Measurements from ENCODE around the gene ENTHD1.
"Not testable (repeated sequence)": the region's sequence is repeated elsewhere in the genome, so short reads cannot be mapped to it uniquely, and the experiment has no call there.

The ENTHD1 gene

GRCh38 chr22:39797528-39798147, 95.9 kb downstream of the ENTHD1 start:
- DNase-seq (ENCODE audit: low read depth): no peak

- no peak for DNase-seq (ENCODE audit: low read depth)
Measured at GRCh38 chr22:39789788-39790187, 103.8 kb downstream of the ENTHD1 start.

DNA sequence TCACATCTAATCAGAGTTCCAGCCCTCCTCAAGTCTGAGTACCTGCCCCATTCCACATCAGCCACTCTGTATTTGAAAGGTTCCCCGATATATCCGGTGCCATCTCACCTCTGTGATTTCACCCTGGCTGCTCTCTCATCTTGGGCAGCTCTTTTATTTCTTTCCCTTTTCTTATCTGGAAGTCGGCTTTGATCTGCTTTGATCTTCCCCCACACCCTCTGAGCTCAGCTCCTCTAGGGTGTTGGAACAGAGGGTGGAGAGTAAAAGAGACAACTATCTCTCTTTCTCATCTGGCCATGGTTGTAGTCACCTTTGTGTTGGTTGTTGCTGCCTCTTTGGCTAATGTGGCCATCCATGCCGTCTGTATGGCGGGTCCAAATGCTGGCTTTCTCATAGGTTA, 108.3 kb downstream of the ENTHD1 start:
- DNase-seq (ENCODE audit: low read depth): no peak

- no peak for DNase-seq (ENCODE audit: low read depth)
Measured at GRCh38 chr22:39777716-39778454, 115.7 kb downstream of the ENTHD1 start.

GRCh38 chr22:39776295-39777009, 117.1 kb downstream of the ENTHD1 start:
- DNase-seq (ENCODE audit: low read depth): no peak

DNA sequence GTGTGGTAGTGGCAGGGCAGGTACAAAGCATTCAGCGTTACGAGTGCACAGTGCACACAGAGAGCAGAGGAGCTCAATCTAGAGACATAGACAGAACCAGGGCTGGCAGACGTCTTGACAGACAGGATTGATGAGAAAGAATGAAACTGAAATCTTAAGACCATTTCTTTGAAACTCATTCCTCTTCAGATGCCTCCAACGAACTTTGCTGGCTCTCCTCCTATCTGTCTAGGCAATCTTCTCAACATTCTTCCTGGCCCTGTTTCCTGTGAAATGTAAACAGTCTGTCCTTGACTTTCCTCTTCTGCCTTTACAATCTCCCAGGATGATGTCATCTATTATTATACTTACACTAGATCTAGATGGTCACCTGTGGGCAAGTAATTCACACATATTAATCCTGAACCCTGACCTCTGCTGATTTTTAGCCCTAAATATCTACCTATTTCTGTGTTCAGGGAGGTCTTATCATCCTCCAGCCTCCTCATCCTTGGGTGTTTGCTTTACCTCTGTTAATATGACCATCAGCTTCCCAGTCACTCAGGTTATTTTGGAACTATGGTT, 119.5 kb downstream of the ENTHD1 start:
- no peak for DNase-seq (ENCODE audit: low read depth)

DNA sequence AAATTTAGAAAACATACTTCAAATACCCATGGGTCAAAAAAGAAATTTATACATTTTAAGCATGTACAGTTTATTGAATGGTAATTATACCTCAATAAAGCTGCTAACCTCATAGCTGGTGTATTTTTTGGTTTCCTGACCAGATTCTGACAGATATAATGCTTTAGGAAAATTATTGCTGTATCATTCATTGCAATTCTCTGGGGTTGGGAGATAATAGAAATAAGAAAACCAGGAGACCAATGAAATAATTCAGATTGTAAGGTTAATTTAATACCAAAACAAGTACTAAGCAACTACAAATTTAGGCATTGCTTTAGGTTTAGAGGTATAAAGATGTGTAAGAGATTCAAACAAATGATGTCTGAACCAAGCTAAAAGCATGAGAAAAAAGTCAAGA, 120.1 kb downstream of the ENTHD1 start:
- DNase-seq (ENCODE audit: low read depth): no peak

- no peak for DNase-seq (ENCODE audit: low read depth)
Measured at GRCh38 chr22:39771486-39771885, 122.1 kb downstream of the ENTHD1 start.

DNA sequence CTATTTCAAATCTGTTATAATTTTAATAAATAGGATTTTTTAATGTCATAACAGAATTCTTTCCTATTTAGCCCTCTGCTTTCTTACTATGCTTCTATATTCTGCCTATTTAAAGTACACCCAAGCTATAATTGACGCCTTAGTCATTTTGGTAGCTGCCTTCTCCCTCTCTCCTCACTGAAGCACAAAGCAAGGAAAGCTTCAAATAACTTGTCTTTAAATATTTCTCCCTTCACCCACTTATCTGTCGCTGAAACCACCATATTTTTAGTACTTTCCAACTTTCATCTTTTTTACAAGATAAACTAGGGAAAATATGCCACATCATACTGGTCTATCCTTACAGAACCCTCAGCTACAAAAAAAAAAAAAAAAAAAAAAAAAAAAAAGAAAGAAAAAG, 127.9 kb downstream of the ENTHD1 start:
- no peak for DNase-seq (ENCODE audit: low read depth)

DNA sequence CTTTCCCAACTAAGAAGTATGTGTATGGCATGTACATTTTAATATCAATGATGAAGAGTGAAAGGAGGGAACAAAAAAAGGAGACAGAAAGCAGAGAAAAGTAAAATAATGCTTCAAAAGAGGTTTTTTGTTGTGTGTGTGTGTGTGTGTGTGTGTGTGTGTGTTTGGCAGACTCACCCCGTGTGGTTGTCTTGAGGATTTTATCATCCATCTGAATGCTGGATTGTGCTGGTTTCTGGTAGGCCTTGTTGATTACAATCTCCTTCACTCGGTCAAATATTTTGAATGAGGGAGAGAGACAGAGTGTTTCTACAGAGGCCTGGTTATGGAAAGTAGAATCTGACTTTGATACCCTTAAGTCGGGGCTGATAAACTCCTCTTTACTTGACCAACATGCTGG, 128.5 kb downstream of the ENTHD1 start:
- no peak for DNase-seq (ENCODE audit: low read depth)

GRCh38 chr22:39763276-39763675, 130.3 kb downstream of the ENTHD1 start:
- no peak for DNase-seq (ENCODE audit: low read depth)

DNA sequence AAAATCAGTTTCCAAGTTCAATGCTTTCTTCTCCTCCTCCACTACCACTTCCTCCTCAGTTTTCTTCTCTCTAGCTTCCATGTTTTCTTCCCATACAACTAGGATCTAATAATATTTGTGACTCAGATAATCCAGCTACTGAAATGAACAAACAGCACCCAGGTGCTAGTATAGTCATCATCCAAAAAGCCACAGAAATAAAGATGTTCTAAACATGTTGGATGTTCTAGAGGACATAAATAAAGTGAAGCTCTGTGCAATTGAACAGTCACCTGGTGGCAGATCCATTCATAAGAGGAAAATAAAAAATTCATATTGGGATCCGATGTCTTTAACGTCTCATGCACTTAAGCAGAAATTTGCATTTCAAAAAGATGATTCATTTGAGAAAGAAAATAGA, 142.8 kb downstream of the ENTHD1 start:
- no peak for DNase-seq (ENCODE audit: low read depth)

DNA sequence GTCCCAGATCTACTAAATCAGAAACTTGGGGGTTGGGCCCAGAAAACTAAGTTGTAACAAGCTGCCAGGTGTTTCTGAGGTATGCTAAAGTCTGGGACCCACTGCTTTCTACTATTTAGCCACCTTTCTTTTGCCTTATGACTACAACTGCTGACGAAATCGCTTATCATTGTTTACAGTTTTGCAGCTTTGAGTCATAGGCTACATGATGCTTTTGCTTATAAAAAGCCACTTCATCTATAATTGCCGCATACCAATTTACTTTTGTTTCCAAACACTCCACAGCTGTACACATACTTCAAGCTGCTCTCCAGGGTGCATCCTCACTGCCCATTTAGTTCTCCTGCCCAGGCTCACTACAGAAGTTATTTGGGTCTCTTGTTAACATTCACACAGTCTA, 144.7 kb downstream of the ENTHD1 start:
- DNase-seq (ENCODE audit: low read depth): no peak

DNA sequence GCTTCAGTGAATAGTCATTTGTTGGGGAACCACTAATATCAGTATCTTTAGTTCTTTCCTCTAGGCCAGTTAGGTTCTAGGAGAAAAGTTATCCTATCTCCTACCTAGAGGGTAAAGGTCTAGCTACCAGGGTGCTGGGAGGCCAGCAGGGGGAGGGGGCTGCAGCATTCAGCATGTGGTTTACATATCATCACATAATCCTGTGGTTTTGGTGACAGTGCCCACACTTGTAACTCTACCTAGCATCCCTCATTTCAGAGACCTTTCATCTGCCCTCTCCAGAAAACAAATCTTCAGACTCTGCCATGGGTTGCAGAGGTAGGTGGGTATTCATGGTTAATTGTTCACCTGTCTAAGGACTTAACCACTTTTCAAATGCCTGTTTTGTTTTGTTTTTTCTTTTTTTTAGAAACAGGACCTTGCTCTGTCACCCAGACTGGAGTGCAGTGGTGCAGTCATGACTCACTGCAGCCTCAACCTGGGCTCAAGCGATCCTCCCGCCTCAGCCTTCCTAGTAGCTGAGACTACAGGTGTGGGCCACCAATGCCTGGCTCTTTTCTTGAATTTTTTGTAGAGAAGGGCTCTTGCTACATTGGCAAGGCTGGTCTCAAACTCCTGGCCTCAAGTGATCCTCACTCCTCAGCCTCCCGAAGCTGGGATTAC, 146.8 kb downstream of the ENTHD1 start:
- no peak for DNase-seq (ENCODE audit: low read depth)

DNA sequence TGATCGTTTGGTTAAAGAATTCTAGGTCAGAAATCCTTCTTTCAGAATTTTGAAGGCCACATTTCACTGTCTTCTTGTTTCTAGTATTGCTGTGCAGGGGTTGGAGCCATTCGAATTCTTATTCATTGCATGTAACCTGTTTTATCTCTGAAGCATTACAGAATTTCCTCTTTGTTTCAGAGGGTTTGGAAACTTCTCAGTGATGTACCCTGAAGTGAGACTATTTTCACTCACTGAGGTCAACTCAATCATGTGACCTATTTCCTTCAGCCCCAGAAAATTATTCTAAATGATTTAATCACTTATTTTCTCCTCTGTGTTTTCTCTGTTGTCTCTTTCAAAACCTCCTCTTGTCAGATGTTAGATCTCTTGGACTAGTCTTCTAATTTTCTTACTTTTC, 147.8 kb downstream of the ENTHD1 start:
- no peak for DNase-seq (ENCODE audit: low read depth)

DNA sequence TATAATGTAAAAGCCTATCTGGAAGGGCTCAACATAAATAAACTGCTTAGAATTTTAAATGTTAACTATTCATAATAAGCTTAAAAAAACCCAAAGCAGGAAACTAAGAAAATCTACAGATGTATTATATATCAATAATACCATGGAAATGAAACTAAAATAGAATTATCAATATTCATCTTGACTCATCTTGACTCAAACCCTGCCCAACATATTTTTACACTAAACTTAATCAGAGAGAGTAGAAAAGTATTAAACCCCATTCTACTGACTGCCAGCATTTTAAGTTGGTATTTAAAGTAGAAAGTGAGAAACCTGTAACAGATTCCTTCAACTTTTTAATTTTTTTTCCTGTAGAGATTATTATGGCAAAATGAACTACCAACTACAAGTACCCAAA, 149.2 kb downstream of the ENTHD1 start:
- no peak for DNase-seq (ENCODE audit: low read depth)

- no peak for DNase-seq (ENCODE audit: low read depth)
Measured at GRCh38 chr22:39743935-39744334, 149.6 kb downstream of the ENTHD1 start.

GRCh38 chr22:39739338-39740027, 154.1 kb downstream of the ENTHD1 start:
- DNase-seq (ENCODE audit: low read depth): no peak

- DNase-seq (ENCODE audit: low read depth): no peak
Measured at GRCh38 chr22:39738746-39739145, 154.8 kb downstream of the ENTHD1 start.

DNA sequence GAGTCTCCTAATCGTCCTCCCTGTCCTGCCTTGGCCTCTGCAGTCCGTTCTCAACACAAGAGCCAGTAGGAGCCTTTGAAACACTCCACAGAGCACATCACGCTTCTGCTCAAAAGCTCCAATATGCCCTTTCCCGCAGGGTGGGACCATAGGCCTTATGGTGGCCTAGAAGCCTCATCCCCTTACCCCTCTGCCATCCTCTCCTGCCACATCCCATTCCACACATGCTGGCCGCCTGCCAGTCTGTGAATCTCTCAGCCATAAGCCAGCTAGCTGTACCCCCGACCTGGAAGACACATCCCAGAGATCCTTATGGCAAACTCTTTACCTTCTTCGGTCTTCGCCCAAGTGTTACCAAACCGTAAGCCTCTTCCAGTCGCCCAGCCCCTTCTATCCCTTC, 157.8 kb downstream of the ENTHD1 start:
- DNase-seq (ENCODE audit: low read depth): no peak

GRCh38 chr22:39734866-39735265, 158.7 kb downstream of the ENTHD1 start:
- DNase-seq (ENCODE audit: low read depth): no peak

DNA sequence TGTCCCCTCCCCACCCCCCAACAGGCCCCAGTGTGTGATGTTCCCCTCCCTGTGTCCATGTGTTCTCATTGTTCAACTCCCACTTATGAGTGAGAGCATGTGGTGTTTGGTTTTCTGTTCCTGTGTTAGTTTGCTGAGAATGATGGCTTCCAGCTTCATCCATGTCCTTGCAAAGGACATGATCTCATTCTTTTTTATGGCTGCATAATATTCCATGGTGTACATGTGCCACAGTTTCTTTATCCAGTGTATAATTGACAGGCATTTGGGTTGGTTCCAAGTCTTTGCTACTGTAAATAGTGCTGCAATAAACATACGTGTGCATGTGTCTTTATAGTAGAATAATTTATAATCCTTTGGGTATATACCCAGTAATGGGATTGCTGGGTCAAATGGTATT, 159.5 kb downstream of the ENTHD1 start:
- DNase-seq (ENCODE audit: low read depth): not testable (repeated sequence)
